SK-N-SH (cell line): ENCODE results near the gene STARD13. TPM values are rescaled to one million over a fixed set of nuclear protein-coding genes. Genes with fewer than 3 reads are reported as not detected.

ENCODE experiments used
- CTCF ChIA-PET: fragments of 300-600, 350-600 bp; formaldehyde crosslinking; extraction: SDS; loops from one replicate; lab custom pipeline; 2021; lab: Yijun Ruan, JAX
- POLR2A ChIA-PET: fragments of 350-600 bp; sonication (Branson Sonifier 250); formaldehyde crosslinking; extraction: SDS; loops from one replicate; lab custom pipeline; 2020; ENCODE audit warnings: antibody characterized with exemption, inconsistent platforms; lab: Yijun Ruan, JAX
- DNase-seq: peaks from one replicate; pipeline ENCODE4 v3.0.0; 2012
- H2AFZ ChIP-seq: fragments of 200-600 bp; sonication (generic); 2 replicates; pipeline ENCODE4 v1.8.1; 2016; ENCODE audit warnings: antibody characterized with exemption, mild to moderate bottlenecking, low read depth
- H3F3A ChIP-seq: fragments of 200-600 bp; sonication (generic); replicated peaks from 2 replicates; pipeline ENCODE3; 2016; ENCODE audit warnings: antibody characterized with exemption, mild to moderate bottlenecking; ENCODE audit not compliant: insufficient read depth
- H3K27ac ChIP-seq, 2 experiments: fragments of 200-500 bp in 1 of 2; fragments of 200-600 bp in 1 of 2; sonication (Bioruptor generic) in 1 of 2; sonication (generic), shearing (Covaris generic) in 1 of 2; 2 replicates each; pipeline versions ENCODE4 v1.5.1 to v1.6.1; 2014 to 2016; ENCODE audit warnings: low read depth in 2 of 2, inconsistent platforms in 1 of 2, low read length in 1 of 2, mild to moderate bottlenecking in 1 of 2, mixed read lengths in 1 of 2
- H3K27me3 ChIP-seq: fragments of 200-600 bp; sonication (generic), shearing (Covaris generic); 2 replicates; pipeline ENCODE4 v1.6.1; 2016; ENCODE audit warnings: mixed run types; ENCODE audit not compliant: insufficient read depth
- H3K36me3 ChIP-seq, 2 experiments: fragments of 200-500 bp in 1 of 2; fragments of 200-600 bp in 1 of 2; sonication (Bioruptor generic) in 1 of 2; sonication (generic) in 1 of 2; replicated peaks in 1 of 2; 2 replicates each; pipeline versions ENCODE3 to v1.5.1; 2014 to 2016; ENCODE audit warnings: low read length in 1 of 2, mild to moderate bottlenecking in 1 of 2; ENCODE audit not compliant: insufficient read depth in 2 of 2, control insufficient read depth in 1 of 2
- H3K4me1 ChIP-seq, 2 experiments: fragments of 200-500 bp in 1 of 2; fragments of 200-600 bp in 1 of 2; sonication (Bioruptor generic) in 1 of 2; sonication (generic), shearing (Covaris generic) in 1 of 2; 2 replicates each; pipeline versions ENCODE4 v1.5.1 to v1.6.1; 2014 to 2016; ENCODE audit warnings: low read depth in 1 of 2, low read length in 1 of 2, mixed run types in 1 of 2; ENCODE audit not compliant: insufficient read depth in 2 of 2, control insufficient read depth in 1 of 2
- H3K4me2 ChIP-seq: fragments of 200-600 bp; sonication (generic), shearing (Covaris generic); 2 replicates; pipeline ENCODE4 v1.6.1; 2017; ENCODE audit warnings: mixed run types
- H3K4me3 ChIP-seq, 2 experiments: fragments of 200-500 bp in 1 of 2; fragments of 200-600 bp in 1 of 2; sonication (Bioruptor generic) in 1 of 2; sonication (generic), shearing (Covaris generic) in 1 of 2; 2 replicates each; pipeline versions ENCODE4 v1.5.1 to v1.8.1; 2014 to 2016; ENCODE audit warnings: low read depth in 2 of 2, inconsistent platforms in 1 of 2, low read length in 1 of 2, mild to moderate bottlenecking in 1 of 2, mixed read lengths in 1 of 2, moderate library complexity in 1 of 2
- H3K79me2 ChIP-seq: fragments of 200-600 bp; sonication (generic); 2 replicates; pipeline ENCODE4 v1.8.1; 2017; ENCODE audit warnings: mild to moderate bottlenecking; ENCODE audit not compliant: insufficient read depth
- H3K9ac ChIP-seq: fragments of 200-600 bp; sonication (generic); 2 replicates; pipeline ENCODE4 v1.6.1; 2017; ENCODE audit warnings: mixed run types
- H3K9me2 ChIP-seq: fragments of 200-600 bp; sonication (generic); 2 replicates; pipeline ENCODE4 v1.6.1; 2017; ENCODE audit warnings: mixed run types
- H3K9me3 ChIP-seq: fragments of 200-600 bp; sonication (generic); 2 replicates; pipeline ENCODE4 v1.6.1; 2017; ENCODE audit warnings: mixed run types, mild to moderate bottlenecking, moderate library complexity
- H4K20me1 ChIP-seq: fragments of 200-600 bp; sonication (generic); 2 replicates; pipeline ENCODE4 v1.6.1; 2017; ENCODE audit warnings: mild to moderate bottlenecking, mixed run types; ENCODE audit not compliant: insufficient read depth
- CHD2 ChIP-seq: fragments of 150-350 bp; IDR thresholded peaks from 2 replicates; pipeline ENCODE4 v1.6.1; 2018; ENCODE audit warnings: low read length; ENCODE audit not compliant: partially characterized antibody
- EP300 ChIP-seq, 2 experiments: IDR thresholded peaks; 2 replicates each; pipeline versions ENCODE4 v1.4.0 to v1.6.1; 2012; ENCODE audit warnings: borderline replicate concordance in 1 of 2, low read depth in 1 of 2, low read length in 1 of 2
- FOSL2 ChIP-seq: IDR thresholded peaks from 2 replicates; pipeline ENCODE4 v1.4.0; 2012; ENCODE audit warnings: low read depth, mild to moderate bottlenecking, moderate library complexity, borderline replicate concordance
- FOXJ3 ChIP-seq: sonication (generic); formaldehyde crosslinking; IDR thresholded peaks from 2 replicates; pipeline ENCODE4 v1.5.1; 2020; ENCODE audit warnings: mild to moderate bottlenecking, missing genetic modification reagents
- FOXM1 ChIP-seq: IDR thresholded peaks from 2 replicates; pipeline ENCODE4 v1.4.0; 2012; ENCODE audit warnings: low read depth, mild to moderate bottlenecking
- JUND ChIP-seq: IDR thresholded peaks from 2 replicates; pipeline ENCODE4 v1.4.0; 2012
- NFIC ChIP-seq: IDR thresholded peaks from 2 replicates; pipeline ENCODE4 v1.4.0; 2012; ENCODE audit warnings: borderline replicate concordance
- RCOR1 ChIP-seq: fragments of 150-350 bp; IDR thresholded peaks from 2 replicates; pipeline ENCODE4 v1.6.1; 2017; ENCODE audit warnings: antibody characterized with exemption, low read length
- SMC3 ChIP-seq: IDR thresholded peaks from 2 replicates; pipeline ENCODE4 v1.6.1; 2012; ENCODE audit warnings: low read depth, low read length, improper control_type of control experiment
- whole genome bisulfite sequencing: methylation state at CpG from one replicate; pipeline ENCODE4 v1.1.6; 2017; ENCODE audit warnings: low lambda C conversion rate; 5-methylcytosine and 5-hydroxymethylcytosine counted together
- polyA plus RNA-seq, 3 experiments: library from polyadenylated mRNA; depleted of rRNA; stranded (reverse); fragments of >200 nt; gene quantifications; 2 replicates each; pipeline ENCODE4 v1.2.3, GENCODE V29; 2012
- TF ChIP-seq, protein P1 (sequence below): fragments of 150-350 bp; IDR thresholded peaks from 2 replicates; pipeline ENCODE4 v1.6.1; 2016; ENCODE audit warnings: mild to moderate bottlenecking, low read depth, low read length
- TF ChIP-seq, protein P2 (sequence below): IDR thresholded peaks from 2 replicates; pipeline ENCODE4; 2012
- TF ChIP-seq, protein P3 (sequence below): IDR thresholded peaks from 2 replicates; pipeline ENCODE4 v1.4.0; 2012; ENCODE audit warnings: low read depth, borderline replicate concordance
- TF ChIP-seq, protein P4 (sequence below): fragments of 150-350 bp; IDR thresholded peaks from 2 replicates; pipeline ENCODE4 v1.6.1; 2017; ENCODE audit warnings: antibody characterized with exemption, low read length, low read depth, borderline replicate concordance
- TF ChIP-seq, protein P5 (sequence below): IDR thresholded peaks from 2 replicates; pipeline ENCODE4 v1.4.0; 2012; ENCODE audit warnings: low read depth

STARD13 gene
- polyA plus RNA-seq, 1 of the 3 experiments (the other 2 are of a cell fraction): 5.7 TPM

DNA sequence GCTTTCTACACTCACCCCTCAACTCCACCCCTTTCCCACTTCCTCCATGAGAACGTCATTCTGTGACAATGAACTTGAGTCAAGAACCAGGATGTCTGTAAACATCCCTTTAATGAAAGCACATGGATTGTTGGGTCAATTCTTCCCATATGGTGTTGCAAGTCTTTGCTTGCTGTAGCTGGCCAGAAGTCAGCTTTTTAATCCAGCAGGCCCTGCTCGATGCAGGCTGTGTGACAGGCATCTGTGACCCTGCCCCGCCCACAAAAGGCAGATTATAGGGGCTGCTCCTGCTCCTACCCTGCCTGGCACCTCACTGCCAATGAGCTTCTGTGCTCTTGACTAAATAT, 78.0 kb downstream of the STARD13 start:
- TF ChIP-seq FOSL2 (no peak), FOXM1 (no peak), CHD2 (no peak), NFIC (no peak), SMC3 (no peak), EP300 (IDR thresholded peaks at IDR 0.05; ENCODE audit: borderline replicate concordance in 1 of 2, low read depth in 1 of 2, low read length in 1 of 2) (no peak), FOXJ3 (CRISPR knock-in tag) (no peak), RCOR1 (no peak), JUND (no peak)
- TF ChIP-seq, protein P1, sequence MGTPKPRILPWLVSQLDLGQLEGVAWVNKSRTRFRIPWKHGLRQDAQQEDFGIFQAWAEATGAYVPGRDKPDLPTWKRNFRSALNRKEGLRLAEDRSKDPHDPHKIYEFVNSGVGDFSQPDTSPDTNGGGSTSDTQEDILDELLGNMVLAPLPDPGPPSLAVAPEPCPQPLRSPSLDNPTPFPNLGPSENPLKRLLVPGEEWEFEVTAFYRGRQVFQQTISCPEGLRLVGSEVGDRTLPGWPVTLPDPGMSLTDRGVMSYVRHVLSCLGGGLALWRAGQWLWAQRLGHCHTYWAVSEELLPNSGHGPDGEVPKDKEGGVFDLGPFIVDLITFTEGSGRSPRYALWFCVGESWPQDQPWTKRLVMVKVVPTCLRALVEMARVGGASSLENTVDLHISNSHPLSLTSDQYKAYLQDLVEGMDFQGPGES: no peak
- TF ChIP-seq, protein P2, sequence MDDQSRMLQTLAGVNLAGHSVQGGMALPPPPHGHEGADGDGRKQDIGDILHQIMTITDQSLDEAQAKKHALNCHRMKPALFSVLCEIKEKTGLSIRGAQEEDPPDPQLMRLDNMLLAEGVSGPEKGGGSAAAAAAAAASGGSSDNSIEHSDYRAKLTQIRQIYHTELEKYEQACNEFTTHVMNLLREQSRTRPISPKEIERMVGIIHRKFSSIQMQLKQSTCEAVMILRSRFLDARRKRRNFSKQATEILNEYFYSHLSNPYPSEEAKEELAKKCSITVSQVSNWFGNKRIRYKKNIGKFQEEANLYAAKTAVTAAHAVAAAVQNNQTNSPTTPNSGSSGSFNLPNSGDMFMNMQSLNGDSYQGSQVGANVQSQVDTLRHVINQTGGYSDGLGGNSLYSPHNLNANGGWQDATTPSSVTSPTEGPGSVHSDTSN: no peak
- TF ChIP-seq, protein P3, sequence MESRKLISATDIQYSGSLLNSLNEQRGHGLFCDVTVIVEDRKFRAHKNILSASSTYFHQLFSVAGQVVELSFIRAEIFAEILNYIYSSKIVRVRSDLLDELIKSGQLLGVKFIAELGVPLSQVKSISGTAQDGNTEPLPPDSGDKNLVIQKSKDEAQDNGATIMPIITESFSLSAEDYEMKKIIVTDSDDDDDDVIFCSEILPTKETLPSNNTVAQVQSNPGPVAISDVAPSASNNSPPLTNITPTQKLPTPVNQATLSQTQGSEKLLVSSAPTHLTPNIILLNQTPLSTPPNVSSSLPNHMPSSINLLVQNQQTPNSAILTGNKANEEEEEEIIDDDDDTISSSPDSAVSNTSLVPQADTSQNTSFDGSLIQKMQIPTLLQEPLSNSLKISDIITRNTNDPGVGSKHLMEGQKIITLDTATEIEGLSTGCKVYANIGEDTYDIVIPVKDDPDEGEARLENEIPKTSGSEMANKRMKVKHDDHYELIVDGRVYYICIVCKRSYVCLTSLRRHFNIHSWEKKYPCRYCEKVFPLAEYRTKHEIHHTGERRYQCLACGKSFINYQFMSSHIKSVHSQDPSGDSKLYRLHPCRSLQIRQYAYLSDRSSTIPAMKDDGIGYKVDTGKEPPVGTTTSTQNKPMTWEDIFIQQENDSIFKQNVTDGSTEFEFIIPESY: no peak
- TF ChIP-seq, protein P4, sequence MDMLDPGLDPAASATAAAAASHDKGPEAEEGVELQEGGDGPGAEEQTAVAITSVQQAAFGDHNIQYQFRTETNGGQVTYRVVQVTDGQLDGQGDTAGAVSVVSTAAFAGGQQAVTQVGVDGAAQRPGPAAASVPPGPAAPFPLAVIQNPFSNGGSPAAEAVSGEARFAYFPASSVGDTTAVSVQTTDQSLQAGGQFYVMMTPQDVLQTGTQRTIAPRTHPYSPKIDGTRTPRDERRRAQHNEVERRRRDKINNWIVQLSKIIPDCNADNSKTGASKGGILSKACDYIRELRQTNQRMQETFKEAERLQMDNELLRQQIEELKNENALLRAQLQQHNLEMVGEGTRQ: no peak
- TF ChIP-seq, protein P5, sequence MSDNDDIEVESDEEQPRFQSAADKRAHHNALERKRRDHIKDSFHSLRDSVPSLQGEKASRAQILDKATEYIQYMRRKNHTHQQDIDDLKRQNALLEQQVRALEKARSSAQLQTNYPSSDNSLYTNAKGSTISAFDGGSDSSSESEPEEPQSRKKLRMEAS: no peak
- TF ChIP-seq, all 33 proteins: peak for 0
- Histone ChIP-seq H3K27me3 (no peaks in the 10 kb centered on the region), H4K20me1 (no peaks in the 10 kb centered on the region), H3K4me1 (peaks cover 31 to 41% of the 10 kb centered on the region in 2 experiments), H3K9ac (no peak overlapping the region), H3K4me3 (no peak overlapping the region), H3K9me2 (no peaks in the 10 kb centered on the region), H2AFZ (no peak overlapping the region), H3K27ac (peak overlapping the region; percentile 22 to 94; a peak in 2 of 4 replicates), H3K9me3 (no peaks in the 10 kb centered on the region), H3K4me2 (no peak overlapping the region), H3K79me2 (peaks cover 95% of the 10 kb centered on the region), H3K36me3 (no peaks in the 10 kb centered on the region), H3F3A (peaks cover 13% of the 10 kb centered on the region)
- WGBS: 59% methylated on average over 3 of the region's 3 CpGs
- ChIA-PET CTCF (interaction anchor here (0.8 to 1.2 kb wide), 4 partner anchors 14 to 335 kb away, joined by 3 read pairs; no protein-coding TSS in a partner anchor), POLR2A (no interaction called here)
- no peak for DNase-seq
